ENCODE data around the gene CATSPER4. TPM values are rescaled to one million over a fixed set of nuclear protein-coding genes. Genes with fewer than 3 reads are reported as not detected.
A peak's percentile ranks its signal among the peaks of the same experiment; 100 is the strongest.
"Not testable (repeated sequence)": the region's sequence is repeated elsewhere in the genome, so short reads cannot be mapped to it uniquely, and the experiment has no call there.

The CATSPER4 gene
- total RNA-seq, 6 experiments from 2014 or later, result not detected

DNA sequence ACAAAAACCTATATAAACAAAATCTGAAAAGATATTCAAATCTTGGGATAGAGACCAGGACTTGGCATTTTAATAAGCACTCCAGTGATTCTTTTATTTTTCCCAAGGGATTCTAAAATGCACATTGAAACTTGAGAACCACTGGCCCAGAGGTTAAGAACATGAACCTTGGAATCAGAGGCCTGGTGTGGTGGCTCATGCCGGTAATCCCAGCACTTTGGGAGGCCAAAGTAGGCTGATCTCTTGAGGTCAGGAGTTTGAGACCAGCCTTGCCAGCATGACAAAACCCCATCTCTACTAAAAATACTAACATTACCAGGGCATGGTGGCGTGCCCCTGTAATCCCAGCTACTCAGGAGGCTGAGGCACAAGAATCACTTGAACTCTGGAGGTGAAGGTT, 30.7 kb downstream of the CATSPER4 start:
- H3K9me3 ChIP-seq, result no peaks in the 10 kb centered on the region
- H3K27me3 ChIP-seq, result no peaks in the 10 kb centered on the region
- intact Hi-C loops (cut with DNase I), result no loop called here
- H3K4me1 ChIP-seq, result no peaks in the 10 kb centered on the region
- H3K27ac ChIP-seq, result no peak overlapping the region
- 67% methylated on average over 2 of the region's 2 CpGs for WGBS (ENCODE audit: insufficient coverage, low coverage, low lambda C conversion rate, missing lambda C conversion rate)
- no peak for TF ChIP-seq POLR2A (IDR thresholded peaks at IDR 0.05)
- TF ChIP-seq, protein P1, sequence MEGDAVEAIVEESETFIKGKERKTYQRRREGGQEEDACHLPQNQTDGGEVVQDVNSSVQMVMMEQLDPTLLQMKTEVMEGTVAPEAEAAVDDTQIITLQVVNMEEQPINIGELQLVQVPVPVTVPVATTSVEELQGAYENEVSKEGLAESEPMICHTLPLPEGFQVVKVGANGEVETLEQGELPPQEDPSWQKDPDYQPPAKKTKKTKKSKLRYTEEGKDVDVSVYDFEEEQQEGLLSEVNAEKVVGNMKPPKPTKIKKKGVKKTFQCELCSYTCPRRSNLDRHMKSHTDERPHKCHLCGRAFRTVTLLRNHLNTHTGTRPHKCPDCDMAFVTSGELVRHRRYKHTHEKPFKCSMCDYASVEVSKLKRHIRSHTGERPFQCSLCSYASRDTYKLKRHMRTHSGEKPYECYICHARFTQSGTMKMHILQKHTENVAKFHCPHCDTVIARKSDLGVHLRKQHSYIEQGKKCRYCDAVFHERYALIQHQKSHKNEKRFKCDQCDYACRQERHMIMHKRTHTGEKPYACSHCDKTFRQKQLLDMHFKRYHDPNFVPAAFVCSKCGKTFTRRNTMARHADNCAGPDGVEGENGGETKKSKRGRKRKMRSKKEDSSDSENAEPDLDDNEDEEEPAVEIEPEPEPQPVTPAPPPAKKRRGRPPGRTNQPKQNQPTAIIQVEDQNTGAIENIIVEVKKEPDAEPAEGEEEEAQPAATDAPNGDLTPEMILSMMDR (IDR thresholded peaks at IDR 0.05), result no peak
- no peak overlapping the region for H3K4me3 ChIP-seq
- ATAC-seq, result no peak
- DNase-seq, result no peak
- H3K36me3 ChIP-seq, result no peaks in the 10 kb centered on the region

- Histone ChIP-seq H3K27me3 (no peaks in the 10 kb centered on the region), H3K4me3 (peak overlapping the region in 2 of 3 donors; percentile 60 to 70), H3K36me3 (peaks cover 0 to 6% (median 0%) of the 10 kb centered on the region in 4 donors), H3K4me1 (no peaks in the 10 kb centered on the region), H3K9me3 (no peaks in the 10 kb centered on the region), H3K27ac (peak overlapping the region in 2 of 3 donors; percentile 18 to 50)
- intact Hi-C loops (cut with DNase I), result no loop called here
- TF ChIP-seq, protein P1 (IDR thresholded peaks at IDR 0.05), result no peak
- no peak for TF ChIP-seq POLR2A (IDR thresholded peaks at IDR 0.05)
- no peak for ATAC-seq
- 76% methylated on average over 7 of the region's 7 CpGs for WGBS (ENCODE audit: insufficient coverage, low coverage, low lambda C conversion rate, missing lambda C conversion rate)
- DNase-seq, result no peak
Observed at GRCh38 chr1:26224606-26225005, 34.2 kb downstream of the CATSPER4 start.

DNA sequence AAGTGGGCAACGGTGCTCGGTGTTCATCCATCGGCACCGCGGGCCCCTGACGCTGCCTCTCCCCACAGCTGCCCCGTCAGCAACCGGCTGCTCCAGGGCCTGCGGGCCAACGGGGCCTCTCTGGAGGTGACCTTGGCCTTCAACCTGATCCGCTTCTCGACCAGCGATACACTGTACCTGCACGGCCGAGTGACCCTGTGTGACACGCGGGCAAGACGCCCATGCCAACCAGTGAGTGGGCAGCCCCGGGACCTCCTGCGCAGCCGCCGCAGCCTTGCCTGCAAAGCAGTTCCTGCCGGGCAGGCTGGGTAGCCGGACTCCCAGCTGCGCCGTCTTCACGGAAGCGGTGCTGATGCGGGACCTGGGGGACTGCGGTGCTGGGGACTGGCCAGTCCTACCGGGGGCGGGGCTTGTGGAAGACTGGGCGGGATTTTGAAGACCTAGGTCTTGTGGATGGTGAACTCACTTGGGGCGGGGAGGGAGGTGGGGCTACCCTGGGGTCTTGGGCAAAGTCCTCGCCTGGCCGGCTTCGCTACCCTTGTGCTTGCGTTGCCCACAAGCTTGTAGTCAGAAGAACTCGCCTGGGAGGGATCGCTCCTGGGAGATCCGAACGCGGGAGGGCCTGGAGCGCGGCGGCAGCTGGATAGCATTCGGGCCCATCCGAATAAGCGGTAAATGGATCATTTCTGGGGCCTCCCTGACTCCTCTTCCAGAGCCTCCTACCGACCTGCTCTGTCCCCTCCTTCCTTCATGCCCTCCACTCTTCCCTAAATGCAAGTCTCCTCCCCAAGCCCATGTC, 34.8 kb downstream of the CATSPER4 start:
- DNase-seq (peak; percentile 92 to 98 (median 96)), ATAC-seq (peak; percentile 95 to 98 (median 95))
- peak overlapping the region; percentile 56 to 70 (median 60) for H3K4me3 ChIP-seq
- no peaks in the 10 kb centered on the region for H3K4me1 ChIP-seq
- peak; percentile 52 for TF ChIP-seq POLR2A (IDR thresholded peaks at IDR 0.05)
- TF ChIP-seq, protein P1 (IDR thresholded peaks at IDR 0.05), result no peak
- H3K27me3 ChIP-seq, result no peaks in the 10 kb centered on the region
- peaks cover 0 to 6% (median 0%) of the 10 kb centered on the region in 4 donors for H3K36me3 ChIP-seq
- 24% methylated on average over 13 of the region's 50 CpGs for WGBS (ENCODE audit: insufficient coverage, low coverage, low lambda C conversion rate, missing lambda C conversion rate)
- intact Hi-C loops (cut with DNase I), result no loop called here
- H3K27ac ChIP-seq, result peak overlapping the region in 2 of 3 donors; percentile 18 to 50
- H3K9me3 ChIP-seq, result no peaks in the 10 kb centered on the region

DNA sequence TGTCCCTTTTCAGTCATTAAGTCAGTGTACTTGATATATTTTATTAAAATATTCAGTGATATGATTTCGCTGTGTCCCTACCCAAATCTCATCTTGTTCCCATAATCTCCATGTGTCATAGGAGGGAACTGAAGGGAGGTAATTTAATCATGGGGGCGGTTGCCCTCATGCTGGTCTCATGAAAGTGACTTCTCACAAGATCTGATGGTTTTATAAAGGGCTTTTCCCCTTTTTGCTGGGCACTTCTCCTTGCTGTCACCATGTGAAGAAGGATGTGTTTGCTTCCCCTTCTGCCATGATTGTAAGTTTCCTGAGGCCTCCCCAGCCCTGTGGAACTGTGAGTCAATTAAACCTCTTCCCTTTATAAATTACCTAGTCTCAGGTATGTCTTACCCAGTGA, 40.3 kb downstream of the CATSPER4 start:
- H3K36me3 ChIP-seq; H3K4me3 ChIP-seq; intact Hi-C loops (cut with DNase I); DNase-seq; ATAC-seq; H3K27ac ChIP-seq; H3K9me3 ChIP-seq; H3K4me1 ChIP-seq; H3K27me3 ChIP-seq: not testable (repeated sequence)
- WGBS (ENCODE audit: insufficient coverage, low coverage, low lambda C conversion rate, missing lambda C conversion rate), result 79% methylated on average over 2 of the region's 2 CpGs

DNA sequence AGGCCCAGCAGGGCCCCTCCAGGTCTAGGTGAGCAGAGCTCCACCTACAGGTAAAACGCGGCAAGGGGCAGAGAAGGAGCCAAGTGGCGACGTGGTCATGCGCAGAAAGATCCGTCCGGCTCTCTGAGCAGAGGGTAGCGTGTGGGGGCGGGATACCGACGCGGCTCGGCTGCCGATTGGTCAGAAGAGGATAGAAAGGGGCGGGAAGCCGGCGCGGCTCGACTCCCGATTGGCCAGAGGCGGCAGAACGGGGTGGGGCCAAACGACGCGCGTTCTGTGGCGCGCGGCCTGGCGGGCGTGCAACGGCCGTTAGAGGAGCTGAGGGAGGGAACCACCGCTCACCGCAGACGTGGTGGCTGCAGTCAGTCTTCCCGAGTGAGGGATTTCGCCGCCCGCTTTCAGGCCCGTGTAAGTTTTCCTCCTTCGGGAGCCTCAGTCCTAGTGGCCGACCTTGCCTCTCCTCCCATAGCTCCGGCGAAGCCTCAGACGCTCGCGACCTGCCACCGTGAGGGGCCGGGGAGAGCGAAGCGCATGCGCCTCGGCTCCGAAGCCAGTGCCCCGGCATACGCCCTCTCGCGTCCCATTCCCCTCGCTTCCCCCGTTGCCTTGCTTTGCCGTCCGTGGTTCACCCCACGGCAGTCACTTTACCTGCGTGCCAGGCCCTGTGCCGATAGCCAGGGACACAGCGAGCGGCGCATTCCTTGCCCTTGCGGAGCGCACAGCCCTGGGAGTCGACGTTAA, 43.7 kb downstream of the CATSPER4 start, which contains the start of gene CEP85:
Gene CEP85, plus strand, starts transcription at position 298 of the 741 bp plus-strand sequence. CDS start 5,584 bp downstream, outside the sequence.
- Histone ChIP-seq H3K27me3 (no peaks in the 10 kb centered on the region), H3K4me3 (peak within 1 kb of the TSS; percentile 57 to 72 (median 69)), H3K27ac (peak within 1 kb of the TSS; percentile 58 to 80 (median 70)), H3K9me3 (no peaks in the 10 kb centered on the region), H3K36me3 (peaks cover 0 to 4% (median 0%) of the 10 kb centered on the region in 4 donors), H3K4me1 (peaks cover 0 to 16% (median 3%) of the 10 kb centered on the region in 4 donors)
- intact Hi-C loops (cut with DNase I), result no loop called here
- DNase-seq (peak; percentile 99), ATAC-seq (peak; percentile 95 to 96 (median 96))
- peak; percentile 95 for TF ChIP-seq POLR2A (IDR thresholded peaks at IDR 0.05)
- TF ChIP-seq, protein P1 (IDR thresholded peaks at IDR 0.05), result peak; percentile 81 to 91 (median 89)
- WGBS (ENCODE audit: insufficient coverage, low coverage, low lambda C conversion rate, missing lambda C conversion rate), result 0% methylated on average over 16 of the region's 73 CpGs

Measured in right lobe of liver (tissue), 6 donors.